CD4-positive, alpha-beta T cell treated with Interleukin-1 beta for 1 hour (primary cell): Measurements from ENCODE around the gene DTX4.
A peak's percentile ranks its signal among the peaks of the same experiment; 100 is the strongest.

ENCODE experiments used
- DNase-seq, 2 donors: peaks; one replicate each; pipeline ENCODE4 v3.0.0-alpha.2; 2020 to 2022

The DTX4 gene

GRCh38 chr11:59192446-59193020 is 20.6 kb downstream of the DTX4 start:
- no peak for DNase-seq

- DNase-seq = no peak
Measured at GRCh38 chr11:59193587-59194130, 21.7 kb downstream of the DTX4 start.

- DNase-seq = no peak
Measured at GRCh38 chr11:59195586-59195985, 23.7 kb downstream of the DTX4 start.

- no peak for DNase-seq
Measured at GRCh38 chr11:59196777-59197176, 24.8 kb downstream of the DTX4 start.

- DNase-seq = no peak
Measured at GRCh38 chr11:59197991-59198390, 26.1 kb downstream of the DTX4 start.

- no peak for DNase-seq
Measured at GRCh38 chr11:59198726-59199125, 26.8 kb downstream of the DTX4 start.

- peak in 1 of 2 donors; percentile 13 for DNase-seq
Measured at GRCh38 chr11:59199546-59200422, 27.9 kb downstream of the DTX4 start.

GRCh38 chr11:59200423-59200746 is 28.5 kb downstream of the DTX4 start:
- no peak for DNase-seq

- DNase-seq = no peak
Measured at GRCh38 chr11:59201353-59201752, 29.4 kb downstream of the DTX4 start.

GRCh38 chr11:59204746-59205145 is 32.8 kb downstream of the DTX4 start:
- DNase-seq = no peak

GRCh38 chr11:59205648-59206047 is 33.7 kb downstream of the DTX4 start:
- no peak for DNase-seq

GRCh38 chr11:59206635-59207034 is 34.7 kb downstream of the DTX4 start:
- peak in 1 of 2 donors; percentile 35 for DNase-seq

- DNase-seq = peak; percentile 54 to 56
Measured at GRCh38 chr11:59207988-59208451, 36.1 kb downstream of the DTX4 start.

- DNase-seq = no peak
Measured at GRCh38 chr11:59208956-59209355, 37.0 kb downstream of the DTX4 start.

- DNase-seq = no peak
Measured at GRCh38 chr11:59212222-59212621, 40.3 kb downstream of the DTX4 start.

- DNase-seq = peak in 1 of 2 donors; percentile 45
Measured at GRCh38 chr11:59212744-59213631, 41.1 kb downstream of the DTX4 start, which contains the start of gene MPEG1. MPEG1 (minus strand) TSS chr11:59212927; CDS start chr11:59212865, 62 bp downstream.

GRCh38 chr11:59214141-59214893 is 42.4 kb downstream of the DTX4 start:
- no peak for DNase-seq

- peak; percentile 21 to 77 for DNase-seq
Measured at GRCh38 chr11:59216641-59217564, 45.0 kb downstream of the DTX4 start.

- DNase-seq = no peak
Measured at GRCh38 chr11:59218319-59218718, 46.4 kb downstream of the DTX4 start.

GRCh38 chr11:59218893-59219292 is 47.0 kb downstream of the DTX4 start:
- no peak for DNase-seq

- DNase-seq = no peak
Measured at GRCh38 chr11:59219836-59220235, 47.9 kb downstream of the DTX4 start.
